Peyer's patch (tissue), 4 donors: ENCODE data around the gene HIBCH. TPM values are rescaled to one million over a fixed set of nuclear protein-coding genes. Genes with fewer than 3 reads are reported as not detected.

Source experiments
- DNase-seq, 3 donors: peaks; one replicate each; pipeline ENCODE4 v3.0.0-alpha.2; 2017 to 2019
- H3K27ac ChIP-seq, 4 donors: fragments of 200-600 bp; sonication (generic); one replicate each; pipeline ENCODE4 v1.5.1; 2016 to 2019
- H3K27me3 ChIP-seq, 2 donors: fragments of 200-600 bp; sonication (generic); one replicate each; pipeline ENCODE4 v1.5.1; 2019
- H3K36me3 ChIP-seq, 3 donors: fragments of 200-600 bp; sonication (generic); one replicate each; pipeline ENCODE4 v1.5.1; 2016 to 2019
- H3K4me1 ChIP-seq, 4 donors: fragments of 200-600 bp; sonication (generic); one replicate each; pipeline ENCODE4 v1.5.1; 2016 to 2019
- H3K4me3 ChIP-seq, 4 donors: fragments of 200-600 bp; sonication (generic); 1 replicate in 3 of 4; 2 replicates in 1 of 4; pipeline ENCODE4 v1.5.1; 2016 to 2019; ENCODE audit warnings: mild to moderate bottlenecking in 1 of 4
- H3K9me3 ChIP-seq, 4 donors: fragments of 200-600 bp; sonication (generic); one replicate each; pipeline ENCODE4 v1.5.1; 2016 to 2019; ENCODE audit warnings: mild to moderate bottlenecking in 1 of 4
- POLR2A ChIP-seq, 2 donors: fragments of 450-650 bp; IDR thresholded peaks; one replicate each; pipeline ENCODE4 v1.5.1; 2017; ENCODE audit warnings: antibody characterized with exemption in 2 of 2, mild to moderate bottlenecking in 2 of 2, moderate library complexity in 2 of 2
- total RNA-seq, 4 donors: library from RNA; depleted of rRNA; stranded (reverse); fragments of >200 nt; gene quantifications; one replicate each; pipeline ENCODE4 v1.1.0, GENCODE V29; 2016
- TF ChIP-seq, protein P1 (sequence below), 6 experiments: fragments of 450-650 bp in 4 of 6; fragments of 200-600 bp in 2 of 6; sonication (generic) in 1 of 6; IDR thresholded peaks; one replicate each; pipeline ENCODE4 v1.5.1; 2017 to 2019; ENCODE audit warnings: antibody characterized with exemption in 6 of 6, mild to moderate bottlenecking in 3 of 6, moderate library complexity in 1 of 6

Gene HIBCH
- total RNA-seq, 4 donors from 2014 or later: 20.0 to 38.8 (median 27.4) TPM

- H3K27ac ChIP-seq: peak overlapping the region in 1 of 4 donors; percentile 8
- H3K4me3 ChIP-seq: no peak overlapping the region
- peaks cover 0 to 29% (median 0%) of the 10 kb centered on the region in 4 donors for H3K4me1 ChIP-seq
These were observed 34.5 kb upstream of the HIBCH start for GRCh38 chr2:190354003-190354690.

GRCh38 chr2:190353537-190353899 lies 33.9 kb upstream of the HIBCH start:
- Histone ChIP-seq H3K4me1 (peaks cover 0 to 23% (median 0%) of the 10 kb centered on the region in 4 donors), H3K4me3 (no peak overlapping the region), H3K27ac (no peak overlapping the region), H3K36me3 (no peaks in the 10 kb centered on the region), H3K9me3 (no peaks in the 10 kb centered on the region), H3K27me3 (no peaks in the 10 kb centered on the region)
- no peak for TF ChIP-seq POLR2A (IDR thresholded peaks at IDR 0.05)
- TF ChIP-seq, protein P1, sequence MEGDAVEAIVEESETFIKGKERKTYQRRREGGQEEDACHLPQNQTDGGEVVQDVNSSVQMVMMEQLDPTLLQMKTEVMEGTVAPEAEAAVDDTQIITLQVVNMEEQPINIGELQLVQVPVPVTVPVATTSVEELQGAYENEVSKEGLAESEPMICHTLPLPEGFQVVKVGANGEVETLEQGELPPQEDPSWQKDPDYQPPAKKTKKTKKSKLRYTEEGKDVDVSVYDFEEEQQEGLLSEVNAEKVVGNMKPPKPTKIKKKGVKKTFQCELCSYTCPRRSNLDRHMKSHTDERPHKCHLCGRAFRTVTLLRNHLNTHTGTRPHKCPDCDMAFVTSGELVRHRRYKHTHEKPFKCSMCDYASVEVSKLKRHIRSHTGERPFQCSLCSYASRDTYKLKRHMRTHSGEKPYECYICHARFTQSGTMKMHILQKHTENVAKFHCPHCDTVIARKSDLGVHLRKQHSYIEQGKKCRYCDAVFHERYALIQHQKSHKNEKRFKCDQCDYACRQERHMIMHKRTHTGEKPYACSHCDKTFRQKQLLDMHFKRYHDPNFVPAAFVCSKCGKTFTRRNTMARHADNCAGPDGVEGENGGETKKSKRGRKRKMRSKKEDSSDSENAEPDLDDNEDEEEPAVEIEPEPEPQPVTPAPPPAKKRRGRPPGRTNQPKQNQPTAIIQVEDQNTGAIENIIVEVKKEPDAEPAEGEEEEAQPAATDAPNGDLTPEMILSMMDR (IDR thresholded peaks at IDR 0.05): no peak
- no peak for DNase-seq

More at GRCh38 chr2:190354003-190354690, 34.5 kb upstream of the HIBCH start:
- no peaks in the 10 kb centered on the region for H3K27me3 ChIP-seq
- H3K36me3 ChIP-seq: no peaks in the 10 kb centered on the region
- no peaks in the 10 kb centered on the region for H3K9me3 ChIP-seq
- no peak for TF ChIP-seq POLR2A (IDR thresholded peaks at IDR 0.05)
- TF ChIP-seq, protein P1 (IDR thresholded peaks at IDR 0.05): no peak
- DNase-seq: no peak

DNA sequence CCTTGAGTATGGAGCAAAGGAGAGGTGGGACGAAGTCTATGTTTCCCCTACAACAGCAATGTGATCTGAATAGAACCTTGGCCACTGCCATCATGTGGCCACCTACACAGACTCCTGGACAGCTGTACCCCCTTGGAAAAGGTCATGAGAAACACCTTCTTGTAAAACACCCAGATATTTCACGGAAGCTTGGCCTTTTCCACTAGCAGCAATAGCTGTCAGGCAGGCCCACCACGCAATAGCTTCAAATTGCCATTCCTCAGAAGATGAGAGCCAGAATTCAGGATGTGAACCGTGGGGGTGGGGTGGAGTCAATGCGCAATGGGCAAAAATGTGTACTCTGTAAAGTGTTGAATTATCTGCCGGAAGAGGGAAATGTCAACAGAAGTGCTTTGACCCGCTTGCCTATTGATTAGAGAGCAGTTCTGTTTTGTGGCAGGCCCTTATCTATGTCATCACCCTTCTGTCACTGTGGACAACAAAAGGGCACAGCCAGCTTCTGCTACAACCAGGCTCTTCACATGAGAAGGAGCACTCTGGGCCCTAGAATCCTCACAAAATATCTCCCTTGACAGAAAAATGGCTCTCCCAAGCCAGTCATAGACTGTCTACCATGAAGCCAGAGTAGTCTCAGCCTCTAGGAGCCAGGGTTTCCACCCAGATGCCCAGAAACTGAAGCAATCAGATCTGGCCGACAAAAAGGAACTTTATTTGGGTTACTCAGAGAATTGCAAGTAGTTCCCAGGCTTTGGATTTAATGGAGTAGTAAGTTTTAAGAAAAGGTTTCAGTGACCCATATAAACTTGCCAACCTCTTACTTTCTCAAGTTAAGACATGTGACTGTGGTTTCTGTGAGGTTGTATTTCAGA lies 33.3 kb upstream of the HIBCH start:
- TF ChIP-seq, protein P1 (IDR thresholded peaks at IDR 0.05): no peak
- no peak for TF ChIP-seq POLR2A (IDR thresholded peaks at IDR 0.05)
- H3K27ac ChIP-seq: peak overlapping the region in 2 of 4 donors; percentile 6 to 29
- DNase-seq: no peak
- no peaks in the 10 kb centered on the region for H3K36me3 ChIP-seq
- no peaks in the 10 kb centered on the region for H3K9me3 ChIP-seq
- no peak overlapping the region for H3K4me3 ChIP-seq
- no peaks in the 10 kb centered on the region for H3K27me3 ChIP-seq
- peaks cover 0 to 17% (median 0%) of the 10 kb centered on the region in 4 donors for H3K4me1 ChIP-seq

DNA sequence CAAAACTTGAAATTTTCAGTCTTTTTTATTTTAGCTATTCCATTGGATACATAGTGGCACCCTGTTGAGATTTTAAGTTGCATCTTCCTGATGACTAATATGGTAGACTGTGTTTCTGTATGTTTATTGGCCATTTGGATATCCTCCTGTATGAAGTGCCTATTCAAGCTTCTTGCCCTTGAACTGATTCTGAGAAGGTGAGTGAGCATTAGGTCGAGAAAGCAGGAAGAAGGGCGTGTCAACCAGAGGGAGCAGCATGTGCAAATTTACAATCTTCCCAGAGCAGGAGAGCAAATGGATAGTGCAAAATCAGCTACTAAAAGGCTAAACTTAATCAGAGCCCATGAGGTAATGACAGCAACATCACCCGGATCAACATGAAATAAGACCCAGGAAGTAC lies 32.3 kb upstream of the HIBCH start:
- H3K9me3 ChIP-seq: no peaks in the 10 kb centered on the region
- peaks cover 0 to 14% (median 0%) of the 10 kb centered on the region in 4 donors for H3K4me1 ChIP-seq
- peak overlapping the region in 2 of 4 donors; percentile 29 for H3K27ac ChIP-seq
- H3K36me3 ChIP-seq: no peaks in the 10 kb centered on the region
- no peak for TF ChIP-seq POLR2A (IDR thresholded peaks at IDR 0.05)
- TF ChIP-seq, protein P1 (IDR thresholded peaks at IDR 0.05): no peak
- no peak for DNase-seq
- H3K4me3 ChIP-seq: no peak overlapping the region
- no peaks in the 10 kb centered on the region for H3K27me3 ChIP-seq

DNA sequence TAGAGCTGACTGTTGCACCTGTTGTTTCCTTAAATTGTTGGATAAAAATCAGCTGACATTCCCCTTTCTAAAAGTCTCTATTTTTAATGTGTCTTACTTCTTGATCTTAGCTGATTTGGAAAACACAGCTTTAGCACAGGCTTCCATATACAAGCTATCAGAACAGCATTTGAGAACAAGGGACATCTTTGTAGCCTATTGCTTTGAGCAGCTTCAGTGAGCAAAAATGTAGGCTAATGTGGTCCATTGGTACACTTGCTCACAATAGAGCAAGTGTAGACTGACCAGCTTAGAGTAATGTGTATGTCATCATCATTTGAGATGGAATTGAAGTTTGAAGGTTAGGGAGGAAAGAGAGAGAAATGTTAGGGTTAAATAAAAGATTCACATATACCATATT lies 30.7 kb upstream of the HIBCH start:
- Histone ChIP-seq H3K9me3 (no peaks in the 10 kb centered on the region), H3K27me3 (no peaks in the 10 kb centered on the region), H3K27ac (no peak overlapping the region), H3K4me1 (peaks cover 0 to 15% (median 0%) of the 10 kb centered on the region in 4 donors), H3K4me3 (no peak overlapping the region), H3K36me3 (no peaks in the 10 kb centered on the region)
- no peak for TF ChIP-seq POLR2A (IDR thresholded peaks at IDR 0.05)
- TF ChIP-seq, protein P1 (IDR thresholded peaks at IDR 0.05): no peak
- no peak for DNase-seq
